ENCODE results near the gene UAP1L1. TPM values are rescaled to one million over a fixed set of nuclear protein-coding genes. Genes with fewer than 3 reads are reported as not detected.
A peak's percentile ranks its signal among the peaks of the same experiment; 100 is the strongest.

UAP1L1 gene
- total RNA-seq, 4 donors from 2014 or later = 3.6 to 5.8 (median 5.0) TPM

GRCh38 chr9:137077758-137078693 is 709 bp downstream of the UAP1L1 start:
- Histone ChIP-seq H3K4me1 (peaks cover 10 to 35% (median 32%) of the 10 kb centered on the region in 4 donors), H3K27me3 (peaks cover 0 to 15% (median 0%) of the 10 kb centered on the region in 4 donors), H3K27ac (replicated peaks in 1 of 4) (peak overlapping the region; percentile 48 to 60 (median 50)), H3K36me3 (peaks cover 6 to 45% (median 43%) of the 10 kb centered on the region in 4 donors), H3K4me3 (peak overlapping the region; percentile 60 to 71 (median 64)), H3K9me3 (no peaks in the 10 kb centered on the region)
- intact Hi-C loops (cut with DNase I) = no loop called here
- DNase-seq (ENCODE audit: extremely low spot score) = no peak
- TF ChIP-seq POLR2AphosphoS5 (IDR thresholded peaks at IDR 0.05) (no peak), CTCF (IDR thresholded peaks at IDR 0.05) (no peak), POLR2A (IDR thresholded peaks at IDR 0.05; ENCODE audit: low read depth) (no peak), EP300 (IDR thresholded peaks at IDR 0.05) (no peak)
- 26% methylated on average over 34 of the region's 76 CpGs for WGBS

GRCh38 chr9:137078701-137079400 is 1.5 kb downstream of the UAP1L1 start:
- no peak for DNase-seq (ENCODE audit: extremely low spot score)
- Histone ChIP-seq H3K36me3 (peaks cover 6 to 50% (median 49%) of the 10 kb centered on the region in 4 donors), H3K4me1 (peaks cover 10 to 43% (median 40%) of the 10 kb centered on the region in 4 donors), H3K4me3 (peak overlapping the region; percentile 60 to 71 (median 64)), H3K27ac (replicated peaks in 1 of 4) (no peak overlapping the region), H3K27me3 (peaks cover 0 to 15% (median 0%) of the 10 kb centered on the region in 4 donors), H3K9me3 (no peaks in the 10 kb centered on the region)
- WGBS = 62% methylated on average over 15 of the region's 51 CpGs
- TF ChIP-seq POLR2A (IDR thresholded peaks at IDR 0.05; ENCODE audit: low read depth) (no peak), POLR2AphosphoS5 (IDR thresholded peaks at IDR 0.05) (no peak), CTCF (IDR thresholded peaks at IDR 0.05) (no peak), EP300 (IDR thresholded peaks at IDR 0.05) (no peak)
- intact Hi-C loops (cut with DNase I) = no loop called here

- no peak overlapping the region for H3K4me3 ChIP-seq
- 40% methylated on average over 1 of the region's 13 CpGs for WGBS
- no peak overlapping the region for H3K27ac ChIP-seq (replicated peaks in 1 of 4)
- TF ChIP-seq EP300 (IDR thresholded peaks at IDR 0.05) (no peak), CTCF (IDR thresholded peaks at IDR 0.05) (no peak), POLR2A (IDR thresholded peaks at IDR 0.05; ENCODE audit: low read depth) (no peak), POLR2AphosphoS5 (IDR thresholded peaks at IDR 0.05) (no peak)
- H3K36me3 ChIP-seq = peaks cover 6 to 50% (median 49%) of the 10 kb centered on the region in 4 donors
- H3K4me1 ChIP-seq = peaks cover 10 to 46% (median 45%) of the 10 kb centered on the region in 4 donors
- DNase-seq (ENCODE audit: extremely low spot score) = no peak
- intact Hi-C loops (cut with DNase I) = no loop called here
- peaks cover 0 to 15% (median 0%) of the 10 kb centered on the region in 4 donors for H3K27me3 ChIP-seq
- no peaks in the 10 kb centered on the region for H3K9me3 ChIP-seq
These were observed 2.1 kb downstream of the UAP1L1 start for GRCh38 chr9:137079401-137079787.

GRCh38 chr9:137080260-137081122 is 3.2 kb downstream of the UAP1L1 start:
- Histone ChIP-seq H3K27me3 (peaks cover 0 to 15% (median 0%) of the 10 kb centered on the region in 4 donors), H3K36me3 (peaks cover 6 to 50% (median 49%) of the 10 kb centered on the region in 4 donors), H3K9me3 (no peaks in the 10 kb centered on the region), H3K4me1 (peaks cover 19 to 55% (median 52%) of the 10 kb centered on the region in 4 donors), H3K4me3 (no peak overlapping the region), H3K27ac (replicated peaks in 1 of 4) (no peak overlapping the region)
- intact Hi-C loops (cut with DNase I) = no loop called here
- 90% methylated on average over 16 of the region's 24 CpGs for WGBS
- DNase-seq (ENCODE audit: extremely low spot score) = no peak
- TF ChIP-seq EP300 (IDR thresholded peaks at IDR 0.05) = no peak
- no peak for TF ChIP-seq POLR2A (IDR thresholded peaks at IDR 0.05; ENCODE audit: low read depth)
- no peak for TF ChIP-seq POLR2AphosphoS5 (IDR thresholded peaks at IDR 0.05)
- no peak for TF ChIP-seq CTCF (IDR thresholded peaks at IDR 0.05)

Measured in esophagus muscularis mucosa (tissue), 4 donors.